HepG2 (cell line): ENCODE measurements around the gene COL9A3. TPM values are rescaled to one million over a fixed set of nuclear protein-coding genes. Genes with fewer than 3 reads are reported as not detected.

Experiments
- ATAC-seq: fragments of 200-7000 bp; cut with Tn5 transposase; 3 replicates; pipeline ENCODE4 v1.9.1; 2020; ENCODE audit warnings: mild to moderate bottlenecking, moderate library complexity
- BruUV-seq: library from RNA; stranded (reverse); fragments of 400-500 nt; replicated peaks from 2 replicates; lab custom pipeline; 2021; lab: Mats Ljungman, UMichigan
- CTCF ChIA-PET: fragments of 300-600 bp; formaldehyde crosslinking; extraction: SDS; loops from one replicate; lab custom pipeline; 2021; ENCODE audit warnings: low total read pairs, inconsistent platforms, low intra/inter-chr PET ratio; lab: Yijun Ruan, JAX
- POLR2A ChIA-PET: fragments of 350-600 bp; sonication (Branson Sonifier 250); formaldehyde crosslinking; loops from one replicate; lab custom pipeline; 2020; ENCODE audit warnings: antibody characterized with exemption, inconsistent platforms; lab: Yijun Ruan, JAX
- DNase-seq: peaks from one replicate; pipeline ENCODE4 v3.0.0-alpha.2; 2015; ENCODE audit warnings: low spot score
- FAIRE-seq: peaks from 3 replicates; lab custom pipeline; 2011; peaks lifted over from hg19 to GRCh38; lab: Jason Lieb, UNC
- H2AFZ ChIP-seq: one replicate; pipeline ENCODE4 v1.6.1; 2011; ENCODE audit warnings: low read length, inconsistent platforms
- H3K27ac ChIP-seq: fragments of 300-600 bp; 3 replicates; pipeline ENCODE4 v1.8.0; 2011; ENCODE audit warnings: mixed run types, mild to moderate bottlenecking, mixed read lengths, low read length, inconsistent platforms; ENCODE audit not compliant: insufficient read depth; ENCODE audit errors: extremely low read length
- H3K27me3 ChIP-seq, 2 experiments: fragments of 200-600 bp in 1 of 2; 2 replicates in 1 of 2; 3 replicates in 1 of 2; pipeline versions ENCODE4 v1.6.0 to v1.8.0; 2011; ENCODE audit warnings: low read length in 2 of 2, mild to moderate bottlenecking in 2 of 2, moderate library complexity in 2 of 2, inconsistent platforms in 1 of 2; ENCODE audit not compliant: insufficient read depth in 2 of 2, control insufficient read depth in 1 of 2
- H3K36me3 ChIP-seq, 2 experiments: fragments of 200-600 bp in 1 of 2; replicated peaks in 1 of 2; 2 replicates in 1 of 2; 3 replicates in 1 of 2; pipeline versions ENCODE4 v1.5.1 to v1.8.0; 2011; ENCODE audit warnings: low read length in 2 of 2, inconsistent platforms in 1 of 2; ENCODE audit not compliant: insufficient read depth in 2 of 2, control insufficient read depth in 1 of 2
- H3K4me1 ChIP-seq: 2 replicates; pipeline ENCODE4 v1.5.1; 2012; ENCODE audit warnings: low read length, inconsistent platforms; ENCODE audit not compliant: insufficient read depth
- H3K4me2 ChIP-seq: 2 replicates; pipeline ENCODE4 v1.6.0; 2011; ENCODE audit warnings: low read depth, low read length, inconsistent platforms
- H3K4me3 ChIP-seq, 3 experiments: fragments of 200-600 bp in 1 of 3; sonication (generic), shearing (Covaris generic) in 1 of 3; replicated peaks in 1 of 3; 2 replicates each; pipeline ENCODE4 v1.5.1; 2011 to 2016; ENCODE audit warnings: low read length in 3 of 3, inconsistent platforms in 2 of 3, low read depth in 2 of 3, mild to moderate bottlenecking in 2 of 3, control low read depth in 1 of 3, mixed read lengths in 1 of 3; ENCODE audit not compliant: insufficient read depth in 1 of 3
- H3K79me2 ChIP-seq: one replicate; pipeline ENCODE4 v1.6.1; 2011; ENCODE audit warnings: low read length, inconsistent platforms; ENCODE audit not compliant: insufficient read depth
- H3K9ac ChIP-seq: 2 replicates; pipeline ENCODE4 v1.6.0; 2011; ENCODE audit warnings: mild to moderate bottlenecking, low read depth, low read length, inconsistent platforms; ENCODE audit not compliant: insufficient read depth
- H3K9me3 ChIP-seq: 2 replicates; pipeline ENCODE4 v1.5.1; 2012; ENCODE audit warnings: mild to moderate bottlenecking, low read length
- H4K20me1 ChIP-seq: 2 replicates; pipeline ENCODE4 v1.6.0; 2011; ENCODE audit warnings: inconsistent platforms, mild to moderate bottlenecking, low read length, moderate library complexity; ENCODE audit not compliant: insufficient read depth
- ATRX ChIP-seq: sonication (generic); formaldehyde crosslinking; IDR thresholded peaks from 2 replicates; pipeline ENCODE4 v1.4.0; 2020; ENCODE audit warnings: missing genetic modification reagents, borderline replicate concordance
- HIVEP1 ChIP-seq: sonication (generic); formaldehyde crosslinking; IDR thresholded peaks from 2 replicates; pipeline ENCODE4 v1.4.0; 2020; ENCODE audit warnings: mild to moderate bottlenecking, missing genetic modification reagents
- HMGXB4 ChIP-seq, 2 experiments: sonication (generic) in 1 of 2; formaldehyde crosslinking in 1 of 2; IDR thresholded peaks; 2 replicates each; pipeline versions ENCODE4 v1.4.0 to v1.6.1; 2018 to 2020; ENCODE audit warnings: missing genetic modification reagents in 2 of 2, borderline replicate concordance in 1 of 2, low read depth in 1 of 2, mild to moderate bottlenecking in 1 of 2, missing biosample characterization in 1 of 2
- MXD1 ChIP-seq: sonication (generic); formaldehyde crosslinking; IDR thresholded peaks from 2 replicates; pipeline ENCODE4 v1.4.0; 2020; ENCODE audit warnings: mild to moderate bottlenecking, missing genetic modification reagents
- POGK ChIP-seq: sonication (generic); formaldehyde crosslinking; conservative IDR thresholded peaks from 2 replicates; pipeline ENCODE4 v1.8.0; 2022; ENCODE audit warnings: mild to moderate bottlenecking, moderate library complexity, missing genetic modification reagents
- RORA ChIP-seq: sonication (generic); formaldehyde crosslinking; IDR thresholded peaks from 2 replicates; pipeline ENCODE4 v1.5.0; 2020; ENCODE audit warnings: mild to moderate bottlenecking, missing genetic modification reagents, moderate library complexity
- WIZ ChIP-seq: sonication (generic); formaldehyde crosslinking; IDR thresholded peaks from 2 replicates; pipeline ENCODE4 v1.5.1; 2020; ENCODE audit warnings: mild to moderate bottlenecking, missing genetic modification reagents
- ZNF333 ChIP-seq: sonication (generic); formaldehyde crosslinking; IDR thresholded peaks from 2 replicates; pipeline ENCODE4 v1.4.0; 2020; ENCODE audit warnings: mild to moderate bottlenecking, missing genetic modification reagents, borderline replicate concordance
- WGBS: methylation state at CpG from one replicate; pipeline ENCODE4 v1.1.6; 2017; ENCODE audit warnings: low lambda C conversion rate; 5-methylcytosine and 5-hydroxymethylcytosine counted together
- in situ Hi-C: cut with HindIII; loops from 2 replicates; pipeline ENCODE4 v1.10.0; 2017; ENCODE audit warnings: low pct_unique_long_range_greater_than_20kb; ENCODE audit not compliant: extremely low pct_ligation_motif_present
- intact Hi-C: fragments of 100-400 bp; cut with micrococcal nuclease; formaldehyde crosslinking; loops from one replicate; pipeline ENCODE4 v1.10.0; 2022; ENCODE audit not compliant: unreplicated experiment
- polyA plus RNA-seq, 8 experiments: library from polyadenylated mRNA; depleted of rRNA in 3 of 8; stranded (reverse) in 7 of 8; unstranded in 1 of 8; fragments of >200 nt; fragmentation: Illumina TruSeq in 4 of 8; extraction: Trizol in 4 of 8; gene quantifications; 2 replicates each; pipeline versions ENCODE4 v1.2.1 to v1.2.3, GENCODE V29; 2011 to 2016; ENCODE audit warnings: low read depth in 4 of 8, missing spikeins in 1 of 8, mixed read lengths in 1 of 8; ENCODE audit not compliant: insufficient read depth in 1 of 8
- total RNA-seq, 5 experiments: library from RNA; depleted of rRNA; stranded (reverse); fragments of >200 nt; fragmentation: Illumina TruSeq; extraction: Trizol; gene quantifications; 2 replicates each; pipeline ENCODE4 v1.2.3, GENCODE V29; 2016; ENCODE audit warnings: low read depth in 1 of 5

COL9A3 gene
- total and polyA plus RNA-seq, 2 of the 13 experiments (the other 11 are each of a cell fraction or from before 2014, with no cell fraction given): 155 to 204 TPM

- POLR2A ChIA-PET: no interaction called here
- FAIRE-seq: no peak
These were observed 45.3 kb upstream of the COL9A3 start for GRCh38 chr20:62771396-62772102.

More at GRCh38 chr20:62771396-62772102, 45.3 kb upstream of the COL9A3 start:
- H3K79me2 ChIP-seq: no peaks in the 10 kb centered on the region
- no peak overlapping the region for H3K4me2 ChIP-seq
- no peak for DNase-seq
- no peak overlapping the region for H2AFZ ChIP-seq
- intact Hi-C loops (no loop called here), in situ Hi-C loops (loop anchor here (10.0 kb wide), 1 partner anchor 87 kb away; no protein-coding TSS in a partner anchor)
- CTCF ChIA-PET: no interaction called here
- H3K27ac ChIP-seq: no peak overlapping the region
- peaks cover 56 to 98% of the 10 kb centered on the region in 2 experiments for H3K27me3 ChIP-seq
- no peak overlapping the region for H3K4me3 ChIP-seq
- BruUV-seq: no TSS peak
- TF ChIP-seq POGK: no peak
- no peak for TF ChIP-seq RORA (CRISPR knock-in tag)
- TF ChIP-seq ATRX: no peak
- no peak for TF ChIP-seq WIZ (CRISPR knock-in tag)
- TF ChIP-seq ZNF333 (CRISPR knock-in tag): no peak
- no peak for TF ChIP-seq HMGXB4 (CRISPR knock-in tag; IDR thresholded peaks at IDR 0.05; ENCODE audit: borderline replicate concordance in 1 of 2, low read depth in 1 of 2)
- TF ChIP-seq HIVEP1 (CRISPR knock-in tag): 0 out of 2 replicates have a peak, but pooled peaks have one; percentile 25
- TF ChIP-seq MXD1 (CRISPR knock-in tag): 0 out of 2 replicates have a peak, but pooled peaks have one; percentile 16
- TF ChIP-seq, all 625 proteins: peak for 2
- no peaks in the 10 kb centered on the region for H3K36me3 ChIP-seq
- 32% methylated on average over 25 of the region's 25 CpGs for WGBS
- no peak for ATAC-seq
- H3K9me3 ChIP-seq: no peaks in the 10 kb centered on the region
- 0 out of 2 replicates have a peak, but pooled peaks cover 3% of the 10 kb centered on the region for H4K20me1 ChIP-seq
- H3K9ac ChIP-seq: no peak overlapping the region
- peaks cover 3% of the 10 kb centered on the region for H3K4me1 ChIP-seq
